SJCRH30 (cell line): ENCODE data around the gene GGNBP2. TPM values are rescaled to one million over a fixed set of nuclear protein-coding genes. Genes with fewer than 3 reads are reported as not detected.

Source experiments
- DNase-seq, 2 experiments: peaks; one replicate each; pipeline ENCODE4 v3.0.0-alpha.2; 2015 to 2020
- H3K27ac ChIP-seq: fragments of 250-450 bp; sonication (Bioruptor Pico); 2 replicates; pipeline ENCODE4 v1.5.1; 2020; ENCODE audit warnings: mild to moderate bottlenecking, moderate library complexity
- H3K27me3 ChIP-seq: fragments of 250-450 bp; sonication (Bioruptor Pico); 2 replicates; pipeline ENCODE4 v1.5.1; 2020; ENCODE audit warnings: mild to moderate bottlenecking, moderate library complexity
- H3K36me3 ChIP-seq: fragments of 250-450 bp; sonication (Bioruptor Pico); 2 replicates; pipeline ENCODE4 v1.5.1; 2020; ENCODE audit warnings: mild to moderate bottlenecking, moderate library complexity
- H3K4me1 ChIP-seq: fragments of 250-450 bp; sonication (Bioruptor Pico); 2 replicates; pipeline ENCODE4 v1.5.1; 2020; ENCODE audit warnings: mild to moderate bottlenecking, moderate library complexity
- H3K4me3 ChIP-seq: fragments of 250-450 bp; sonication (Bioruptor Pico); 2 replicates; pipeline ENCODE4 v1.5.1; 2020; ENCODE audit warnings: mild to moderate bottlenecking, moderate library complexity
- H3K9me3 ChIP-seq: fragments of 250-450 bp; sonication (Bioruptor Pico); replicated peaks from 2 replicates; pipeline ENCODE4 v1.5.1; 2020; ENCODE audit warnings: mild to moderate bottlenecking, moderate library complexity
- total RNA-seq: library from RNA; depleted of rRNA; stranded (reverse); fragments of >200 nt; shearing (Covaris generic); gene quantifications from 2 replicates; pipeline ENCODE4 v1.2.3, GENCODE V29; 2014; rRNA removed

The GGNBP2 gene
- total RNA-seq, result 70.8 and 81.9 TPM in 2 replicates

GRCh38 chr17:36544307-36545076 is at the start of gene GGNBP2:
TSS of gene GGNBP2 (plus strand) at chr17:36544919. CDS start at chr17:36545725, 806 bp downstream.
- Histone ChIP-seq H3K36me3 (peaks cover 19% of the 10 kb centered on the region), H3K27me3 (no peaks in the 10 kb centered on the region), H3K4me3 (peak within 1 kb of the TSS; percentile 96), H3K27ac (peak within 1 kb of the TSS; percentile 94), H3K9me3 (no peaks in the 10 kb centered on the region), H3K4me1 (peaks cover 9% of the 10 kb centered on the region)
- DNase-seq, result peak; percentile 95 to 97

- Histone ChIP-seq H3K27ac (no peak overlapping the region), H3K4me1 (no peaks in the 10 kb centered on the region), H3K27me3 (no peaks in the 10 kb centered on the region), H3K36me3 (peaks cover 68% of the 10 kb centered on the region), H3K4me3 (no peak overlapping the region), H3K9me3 (no peaks in the 10 kb centered on the region)
- no peak for DNase-seq
Observed at GRCh38 chr17:36495076-36495578, 49.6 kb upstream of the GGNBP2 start.

GRCh38 chr17:36496018-36496789 is 48.5 kb upstream of the GGNBP2 start:
- Histone ChIP-seq H3K27ac (no peak overlapping the region), H3K4me1 (no peaks in the 10 kb centered on the region), H3K4me3 (no peak overlapping the region), H3K36me3 (peaks cover 68% of the 10 kb centered on the region), H3K9me3 (no peaks in the 10 kb centered on the region), H3K27me3 (no peaks in the 10 kb centered on the region)
- DNase-seq, result no peak

- Histone ChIP-seq H3K36me3 (peaks cover 64% of the 10 kb centered on the region), H3K4me1 (no peaks in the 10 kb centered on the region), H3K27ac (no peak overlapping the region), H3K9me3 (no peaks in the 10 kb centered on the region), H3K27me3 (no peaks in the 10 kb centered on the region), H3K4me3 (no peak overlapping the region)
- DNase-seq, result no peak
Observed at GRCh38 chr17:36498155-36498554, 46.6 kb upstream of the GGNBP2 start.

- DNase-seq, result no peak
- H3K36me3 ChIP-seq, result peaks cover 59% of the 10 kb centered on the region
Observed at GRCh38 chr17:36498560-36499300, 46.0 kb upstream of the GGNBP2 start.

GRCh38 chr17:36500745-36501225 is 43.9 kb upstream of the GGNBP2 start:
- DNase-seq, result no peak
- Histone ChIP-seq H3K27me3 (no peaks in the 10 kb centered on the region), H3K9me3 (no peaks in the 10 kb centered on the region), H3K27ac (no peak overlapping the region), H3K36me3 (peaks cover 52% of the 10 kb centered on the region), H3K4me1 (no peaks in the 10 kb centered on the region), H3K4me3 (no peak overlapping the region)

More at GRCh38 chr17:36498560-36499300, 46.0 kb upstream of the GGNBP2 start:
- Histone ChIP-seq H3K27ac (no peak overlapping the region), H3K9me3 (no peaks in the 10 kb centered on the region), H3K4me3 (no peak overlapping the region), H3K27me3 (no peaks in the 10 kb centered on the region), H3K4me1 (no peaks in the 10 kb centered on the region)

- Histone ChIP-seq H3K4me1 (no peaks in the 10 kb centered on the region), H3K36me3 (peaks cover 49% of the 10 kb centered on the region), H3K9me3 (no peaks in the 10 kb centered on the region), H3K27ac (no peak overlapping the region), H3K4me3 (no peak overlapping the region), H3K27me3 (no peaks in the 10 kb centered on the region)
- no peak for DNase-seq
Observed at GRCh38 chr17:36501351-36501750, 43.4 kb upstream of the GGNBP2 start.

- DNase-seq, result no peak
- H3K9me3 ChIP-seq, result no peaks in the 10 kb centered on the region
- peaks cover 46% of the 10 kb centered on the region for H3K36me3 ChIP-seq
- no peaks in the 10 kb centered on the region for H3K4me1 ChIP-seq
- H3K27me3 ChIP-seq, result no peaks in the 10 kb centered on the region
- H3K27ac ChIP-seq, result no peak overlapping the region
- no peak overlapping the region for H3K4me3 ChIP-seq
Observed at GRCh38 chr17:36501963-36502362, 42.8 kb upstream of the GGNBP2 start.

- no peak overlapping the region for H3K4me3 ChIP-seq
- H3K4me1 ChIP-seq, result no peaks in the 10 kb centered on the region
- peaks cover 42% of the 10 kb centered on the region for H3K36me3 ChIP-seq
- H3K9me3 ChIP-seq, result no peaks in the 10 kb centered on the region
- DNase-seq, result no peak
- H3K27ac ChIP-seq, result no peak overlapping the region
- H3K27me3 ChIP-seq, result no peaks in the 10 kb centered on the region
Observed at GRCh38 chr17:36503456-36504155, 41.1 kb upstream of the GGNBP2 start.

GRCh38 chr17:36504156-36504545 is 40.6 kb upstream of the GGNBP2 start:
- DNase-seq, result no peak
- Histone ChIP-seq H3K4me3 (no peak overlapping the region), H3K9me3 (no peaks in the 10 kb centered on the region), H3K27me3 (no peaks in the 10 kb centered on the region), H3K36me3 (peaks cover 44% of the 10 kb centered on the region), H3K4me1 (no peaks in the 10 kb centered on the region), H3K27ac (no peak overlapping the region)

GRCh38 chr17:36505171-36505570 is 39.5 kb upstream of the GGNBP2 start:
- H3K4me1 ChIP-seq, result no peaks in the 10 kb centered on the region
- no peak for DNase-seq
- no peak overlapping the region for H3K27ac ChIP-seq
- no peak overlapping the region for H3K4me3 ChIP-seq
- no peaks in the 10 kb centered on the region for H3K27me3 ChIP-seq
- no peaks in the 10 kb centered on the region for H3K9me3 ChIP-seq
- peaks cover 45% of the 10 kb centered on the region for H3K36me3 ChIP-seq

- Histone ChIP-seq H3K4me3 (no peak overlapping the region), H3K36me3 (peaks cover 39% of the 10 kb centered on the region), H3K27ac (no peak overlapping the region)
Observed at GRCh38 chr17:36506249-36506826, 38.4 kb upstream of the GGNBP2 start.

GRCh38 chr17:36506831-36507230 is 37.9 kb upstream of the GGNBP2 start:
- Histone ChIP-seq H3K4me3 (no peak overlapping the region), H3K27me3 (no peaks in the 10 kb centered on the region), H3K36me3 (peaks cover 35% of the 10 kb centered on the region), H3K27ac (no peak overlapping the region), H3K9me3 (no peaks in the 10 kb centered on the region), H3K4me1 (no peaks in the 10 kb centered on the region)
- DNase-seq, result no peak

More at GRCh38 chr17:36506249-36506826, 38.4 kb upstream of the GGNBP2 start:
- DNase-seq, result no peak
- Histone ChIP-seq H3K9me3 (no peaks in the 10 kb centered on the region), H3K4me1 (no peaks in the 10 kb centered on the region), H3K27me3 (no peaks in the 10 kb centered on the region)

- Histone ChIP-seq H3K4me1 (no peaks in the 10 kb centered on the region), H3K9me3 (no peaks in the 10 kb centered on the region), H3K36me3 (peaks cover 33% of the 10 kb centered on the region), H3K27me3 (no peaks in the 10 kb centered on the region), H3K27ac (no peak overlapping the region), H3K4me3 (no peak overlapping the region)
- no peak for DNase-seq
Observed at GRCh38 chr17:36507266-36507665, 37.5 kb upstream of the GGNBP2 start.
